GM19351 (cell line): Measurements from ENCODE around the gene PRSS8.
"Not testable (repeated sequence)": the region's sequence is repeated elsewhere in the genome, so short reads cannot be mapped to it uniquely, and the experiment has no call there.

Source experiments
- ATAC-seq: cut with Tn5 transposase; IDR thresholded peaks from one replicate; pipeline ENCODE4 v1.9.1; 2021; ENCODE audit warnings: mild to moderate bottlenecking, moderate library complexity; ENCODE audit not compliant: unreplicated experiment

PRSS8 gene

DNA sequence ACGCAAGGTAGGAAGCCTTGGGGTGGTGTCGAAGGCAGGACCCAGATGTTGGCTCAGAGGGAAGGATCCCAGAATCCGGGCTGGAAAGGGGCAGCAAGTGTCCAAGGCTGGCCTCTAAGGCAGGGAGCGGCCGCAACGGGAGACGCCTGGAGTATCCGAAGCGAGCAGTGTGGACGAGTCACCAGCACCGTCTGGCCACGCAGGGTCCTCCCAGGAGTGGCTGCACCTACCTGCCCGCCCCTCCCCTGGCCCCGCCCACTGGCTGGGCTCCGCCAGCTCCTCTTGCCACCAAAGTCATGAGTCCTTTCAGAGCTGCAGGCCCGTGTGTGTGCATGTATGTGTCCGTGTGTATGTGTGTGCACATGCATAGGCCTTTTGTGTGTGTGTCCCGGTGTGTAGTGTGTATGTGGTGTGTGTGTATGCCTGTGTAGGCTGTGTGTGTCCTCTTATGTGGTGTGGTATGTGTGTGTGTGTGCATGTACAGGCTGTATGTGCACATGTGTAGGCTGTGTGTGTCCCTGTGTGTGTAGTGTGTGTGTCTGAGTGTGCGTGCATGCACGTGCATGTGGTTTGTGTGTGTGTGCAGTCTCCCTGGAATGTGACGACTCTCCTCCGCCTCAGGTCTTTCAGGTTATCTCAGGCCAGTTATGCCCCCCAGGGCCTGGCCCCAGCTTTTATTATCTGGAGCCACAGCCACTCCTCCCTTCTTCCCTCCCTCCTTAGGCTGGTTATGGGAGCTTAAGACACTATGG, at the start of gene PRSS8:
Gene PRSS8, minus strand, starts transcription at position 193 of the 752 bp plus-strand sequence. CDS start 229 bp downstream, outside the sequence.
- no peak for ATAC-seq

- no peak for ATAC-seq
Measured at GRCh38 chr16:31184888-31185287, 49.4 kb upstream of the PRSS8 start.

DNA sequence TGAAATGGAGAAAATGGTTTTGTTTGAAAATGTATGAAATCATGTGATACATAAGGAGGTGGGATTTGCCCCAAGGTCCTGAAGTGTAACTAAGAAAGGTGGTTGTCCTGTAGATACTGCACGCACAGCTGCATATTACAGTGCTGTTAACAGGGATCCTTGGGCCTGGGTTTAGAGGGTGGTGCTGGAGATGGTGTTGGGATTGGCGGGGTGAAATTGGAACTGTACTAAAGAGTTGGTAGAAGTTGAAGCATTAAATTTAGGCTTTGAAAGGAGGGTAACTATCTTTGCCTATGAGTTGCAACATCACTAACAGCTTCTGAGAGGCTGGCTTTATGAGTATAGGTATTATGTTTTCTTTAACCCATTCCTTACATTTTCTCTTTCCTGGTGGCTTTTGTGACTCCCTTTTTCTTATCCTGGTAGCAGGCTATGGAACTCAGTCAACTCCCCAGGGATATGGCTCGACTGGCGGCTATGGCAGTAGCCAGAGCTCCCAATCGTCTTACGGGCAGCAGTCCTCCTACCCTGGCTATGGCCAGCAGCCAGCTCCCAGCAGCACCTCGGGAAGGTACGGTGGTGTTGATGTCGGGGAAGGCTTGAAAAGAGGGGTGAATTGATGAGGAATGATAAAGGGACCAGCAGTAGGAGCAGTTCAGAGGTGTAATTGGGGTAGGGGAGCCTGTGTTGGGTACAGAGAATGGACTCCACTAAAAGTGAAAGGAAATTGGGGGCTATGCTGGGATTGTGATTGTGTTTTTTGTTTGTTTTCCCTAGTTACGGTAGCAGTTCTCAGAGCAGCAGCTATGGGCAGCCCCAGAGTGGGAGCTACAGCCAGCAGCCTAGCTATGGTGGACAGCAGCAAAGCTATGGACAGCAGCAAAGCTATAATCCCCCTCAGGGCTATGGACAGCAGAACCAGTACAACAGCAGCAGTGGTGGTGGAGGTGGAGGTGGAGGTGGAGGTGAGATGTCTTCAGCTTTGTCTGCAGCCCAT, 48.2 kb upstream of the PRSS8 start:
- ATAC-seq: no peak

- no peak for ATAC-seq
Measured at GRCh38 chr16:31182391-31182790, 46.9 kb upstream of the PRSS8 start.

GRCh38 chr16:31181102-31181830, 45.7 kb upstream of the PRSS8 start:
- ATAC-seq: no peak

- peak; percentile 43 for ATAC-seq
Measured at GRCh38 chr16:31179747-31180459, 44.4 kb upstream of the PRSS8 start, which contains the start of gene FUS. TSS of gene FUS (plus strand) at chr16:31180139. CDS start at chr16:31180215, 76 bp downstream.

- peak; percentile 4 for ATAC-seq
Measured at GRCh38 chr16:31179219-31179746, 43.8 kb upstream of the PRSS8 start.

DNA sequence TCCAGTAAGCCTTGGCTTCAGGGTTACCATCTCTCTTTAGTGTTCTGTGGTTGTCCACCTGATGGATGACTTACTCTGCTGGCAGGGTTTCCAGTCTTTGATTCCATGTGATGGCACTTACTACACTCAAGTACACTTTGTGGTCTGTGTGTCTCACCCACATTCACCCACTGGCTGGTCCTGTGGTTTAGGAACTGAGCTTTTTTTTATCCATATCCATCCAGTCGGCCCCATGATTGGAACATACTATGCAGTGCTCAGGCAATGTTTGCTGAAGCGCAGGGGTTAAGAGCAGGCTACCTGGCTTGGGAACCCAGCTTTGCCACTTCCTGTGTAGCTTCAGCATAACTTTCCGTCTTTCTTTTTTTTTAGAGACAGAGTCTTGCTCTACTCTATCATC, 41.6 kb upstream of the PRSS8 start:
- no peak for ATAC-seq

DNA sequence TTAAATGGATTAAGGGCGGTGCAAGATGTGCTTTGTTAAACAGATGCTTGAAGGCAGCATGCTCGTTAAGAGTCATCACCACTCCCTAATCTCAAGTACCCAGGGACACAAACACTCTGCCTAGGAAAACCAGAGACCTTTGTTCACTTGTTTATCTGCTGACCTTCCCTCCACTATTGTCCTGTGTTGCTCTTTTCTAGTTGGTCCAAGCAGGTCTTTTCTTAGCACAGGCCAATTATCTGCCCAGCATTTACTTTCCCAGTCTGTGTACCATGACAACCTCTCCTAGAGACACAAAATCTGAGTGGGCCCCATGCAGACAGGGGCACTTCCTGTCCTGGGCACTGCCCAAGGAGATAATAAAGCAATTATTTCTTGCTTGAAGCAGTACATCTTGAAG, 34.5 kb upstream of the PRSS8 start:
- ATAC-seq: not testable (repeated sequence)

DNA sequence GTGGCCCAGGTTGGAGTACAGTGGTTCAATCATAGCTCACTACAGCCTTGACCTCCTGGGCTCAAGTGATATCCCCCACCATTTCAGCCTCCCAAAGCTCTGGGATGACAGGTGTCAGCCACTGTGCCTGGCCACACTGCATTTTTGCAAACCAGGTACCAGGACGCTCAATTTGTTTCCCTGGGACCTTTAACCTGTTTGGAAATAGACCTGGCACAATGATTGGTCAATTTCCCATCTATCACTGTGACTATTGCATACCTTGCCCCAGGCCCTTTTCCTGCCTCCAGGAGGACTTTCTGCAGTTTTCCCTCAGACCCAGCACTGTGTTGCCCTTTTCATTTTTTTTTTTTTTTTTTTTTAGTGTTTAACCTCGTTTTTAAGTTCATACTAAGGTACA, 33.3 kb upstream of the PRSS8 start:
- no peak for ATAC-seq

DNA sequence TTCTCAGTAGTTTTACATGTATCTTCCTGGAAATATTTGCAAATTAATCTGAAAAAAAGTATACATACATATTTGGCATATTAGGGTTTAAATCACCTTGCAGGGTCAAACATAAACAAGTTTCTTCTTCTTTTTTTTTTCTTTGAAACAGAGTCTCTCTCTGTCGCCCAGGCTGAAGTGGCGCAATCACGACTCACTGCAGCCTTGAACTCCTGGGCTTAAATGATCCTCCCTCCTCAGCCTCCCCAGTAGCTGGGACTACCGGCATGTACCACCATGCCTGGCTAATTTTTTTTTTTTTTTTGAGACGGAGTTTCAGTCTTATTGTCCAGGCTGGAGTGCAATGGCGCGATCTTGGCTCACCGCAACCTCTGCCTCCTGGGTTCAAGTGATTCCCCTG, 31.8 kb upstream of the PRSS8 start:
- ATAC-seq: no peak

DNA sequence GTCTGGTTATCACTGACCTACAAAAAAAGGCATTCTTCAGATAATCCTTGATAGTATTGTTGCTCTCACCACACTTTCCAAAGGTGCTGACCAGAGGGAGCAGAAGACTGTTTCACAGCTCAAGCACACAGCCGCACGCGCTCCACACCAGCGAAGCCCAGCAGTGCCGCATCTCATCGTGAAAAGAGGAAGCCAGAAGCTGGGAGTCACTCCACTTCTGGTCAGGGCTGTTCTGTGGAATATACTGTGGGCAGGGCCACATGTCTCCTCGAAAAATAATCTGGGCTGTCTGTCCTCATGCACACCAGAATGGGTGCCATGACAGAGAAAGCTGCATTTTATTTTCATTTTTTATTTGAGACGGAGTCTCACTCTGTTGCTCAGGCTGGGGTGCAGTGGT, 21.6 kb upstream of the PRSS8 start:
- ATAC-seq: no peak

- not testable (repeated sequence) for ATAC-seq
Measured at GRCh38 chr16:31150976-31151375, 15.4 kb upstream of the PRSS8 start.

DNA sequence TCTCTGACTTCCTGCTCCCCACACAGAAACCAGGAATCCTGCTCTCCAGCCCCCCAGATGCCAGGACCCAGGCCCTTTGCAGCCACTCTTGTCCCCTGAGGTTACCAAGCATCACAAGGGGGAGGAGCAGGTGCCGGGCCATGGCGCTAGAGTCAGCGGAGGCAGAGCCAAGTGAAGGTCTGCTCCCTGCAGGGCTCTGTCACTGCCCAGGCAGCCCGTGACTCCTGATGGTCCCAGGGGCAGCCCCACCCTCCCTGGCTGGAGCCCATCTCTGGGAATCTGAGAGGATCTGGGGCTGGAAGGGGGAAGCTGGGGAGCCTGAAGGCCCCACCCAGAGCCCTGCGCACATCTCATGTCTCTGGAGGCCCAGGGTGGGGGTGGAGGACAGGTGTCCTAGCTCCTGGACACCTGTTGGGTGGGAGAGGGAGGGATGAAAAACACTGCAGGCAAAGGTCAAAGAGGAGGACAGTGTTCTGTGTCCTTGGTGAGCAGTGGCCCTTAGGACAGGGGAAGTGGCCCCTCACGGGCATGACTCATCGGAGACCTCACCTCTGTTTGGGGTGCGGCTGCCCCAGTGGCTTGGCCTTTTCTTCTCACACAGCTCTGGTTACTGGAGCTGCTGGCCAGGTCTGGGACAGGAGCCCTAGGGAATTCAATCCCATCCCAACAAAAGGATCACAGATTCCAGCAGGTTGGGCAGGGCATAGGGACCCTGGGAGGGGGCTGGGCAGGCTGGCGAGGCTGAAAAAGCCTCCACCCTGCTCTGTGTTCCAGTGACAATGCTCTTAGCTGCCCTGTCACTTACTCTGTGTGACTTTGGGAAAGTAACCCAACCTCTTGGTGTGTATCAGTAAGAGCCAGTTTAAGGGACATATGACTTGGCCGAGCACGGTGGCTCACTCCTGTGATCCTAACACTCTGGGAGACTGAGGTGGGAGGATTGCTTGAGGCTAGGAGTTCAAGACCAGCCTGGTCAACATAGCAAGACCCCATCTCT, 14.7 kb upstream of the PRSS8 start, which contains the start of gene PRSS36:
Gene PRSS36, minus strand, starts transcription at position 173 of the 997 bp plus-strand sequence. Its CDS starts 31 bp downstream, at position 142.
- ATAC-seq: no peak

DNA sequence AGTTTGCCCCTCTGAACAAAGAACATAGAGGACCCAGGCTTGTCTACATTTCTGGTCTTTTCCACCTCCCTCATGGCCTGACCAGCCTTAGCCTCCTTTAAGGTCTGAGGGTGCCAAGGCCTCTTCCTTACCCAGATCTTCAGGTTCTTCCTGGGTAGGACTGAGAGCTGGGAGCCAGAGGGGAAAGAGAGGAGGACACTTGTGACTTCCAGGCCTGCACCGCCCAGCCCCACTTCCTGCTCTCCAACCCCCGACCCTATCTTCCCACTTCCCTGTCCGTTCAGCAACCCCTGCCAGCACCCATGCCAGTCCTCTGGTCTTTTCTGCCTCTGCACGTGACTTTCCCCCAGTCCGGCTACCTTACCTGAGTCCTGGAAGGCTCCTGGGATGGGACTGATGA, 13.8 kb upstream of the PRSS8 start:
- ATAC-seq: no peak

- ATAC-seq: no peak
Measured at GRCh38 chr16:31148896-31149295, 13.4 kb upstream of the PRSS8 start.

- no peak for ATAC-seq
Measured at GRCh38 chr16:31148281-31148728, 12.8 kb upstream of the PRSS8 start.

- no peak for ATAC-seq
Measured at GRCh38 chr16:31147574-31147973, 12.0 kb upstream of the PRSS8 start.
